GM04504 (cell line): ENCODE data around the gene CFAP53.
A peak's percentile ranks its signal among the peaks of the same experiment; 100 is the strongest.
"Not testable (repeated sequence)": the region's sequence is repeated elsewhere in the genome, so short reads cannot be mapped to it uniquely, and the experiment has no call there.

Source experiments
- DNase-seq: peaks from one replicate; pipeline ENCODE4 v3.0.0-alpha.2; 2012; ENCODE audit warnings: low read depth

CFAP53 gene

DNA sequence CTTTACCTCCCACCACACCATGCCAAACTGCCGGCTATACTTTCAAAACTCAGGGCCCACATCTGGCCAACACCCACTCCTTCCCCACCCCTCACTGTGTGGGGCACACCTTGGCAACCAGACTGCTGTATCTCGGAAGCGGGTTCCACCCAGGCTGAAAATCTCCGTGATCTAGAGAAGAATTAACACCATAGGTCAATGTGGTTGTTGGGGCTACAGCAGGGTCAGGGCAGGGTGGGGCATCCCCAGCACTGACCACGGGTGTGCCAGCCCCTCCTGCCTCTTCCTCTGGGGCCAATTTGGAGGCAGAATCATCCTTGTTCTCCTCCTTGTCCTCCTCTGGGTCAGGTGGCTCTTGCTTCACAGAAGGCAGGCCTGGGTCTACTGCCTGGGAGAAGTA is 6.3 kb upstream of the CFAP53 start:
- no peak for DNase-seq

DNA sequence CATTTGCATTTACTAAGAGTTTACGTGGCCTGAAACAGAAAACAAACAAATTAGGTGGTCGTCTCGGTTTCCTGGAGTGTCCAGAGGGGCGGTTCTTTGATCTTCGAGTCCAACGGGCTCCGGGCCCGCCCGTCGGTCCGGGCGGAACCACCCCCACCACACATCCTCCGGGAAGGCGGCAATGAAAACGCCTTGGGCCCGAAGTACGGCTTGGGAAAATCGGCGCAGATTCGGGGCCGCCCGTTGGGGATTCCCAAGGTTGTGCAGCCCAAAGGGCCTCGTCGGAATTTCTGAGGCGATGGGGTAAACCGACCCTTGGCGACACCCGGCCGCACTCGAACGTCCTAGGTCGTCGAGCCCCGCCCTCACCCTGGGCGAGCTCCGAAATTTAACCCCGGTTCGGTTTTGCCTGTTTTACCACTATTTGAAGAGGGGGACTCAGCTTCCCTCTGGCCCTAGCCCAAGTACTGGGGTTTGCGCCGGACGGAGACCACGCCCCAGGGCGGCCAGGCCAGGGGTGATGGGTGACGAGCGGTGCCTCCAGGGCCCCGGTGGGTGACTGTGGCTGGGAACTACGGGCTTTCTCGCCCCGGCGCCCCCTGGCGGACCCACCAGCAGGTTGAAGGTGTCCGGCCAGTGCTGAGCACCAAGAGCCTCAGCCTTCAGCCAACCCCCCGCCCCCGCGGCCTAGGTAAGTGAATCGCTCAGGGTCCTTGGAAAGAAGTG is 1.9 kb upstream of the CFAP53 start:
- DNase-seq: no peak

DNA sequence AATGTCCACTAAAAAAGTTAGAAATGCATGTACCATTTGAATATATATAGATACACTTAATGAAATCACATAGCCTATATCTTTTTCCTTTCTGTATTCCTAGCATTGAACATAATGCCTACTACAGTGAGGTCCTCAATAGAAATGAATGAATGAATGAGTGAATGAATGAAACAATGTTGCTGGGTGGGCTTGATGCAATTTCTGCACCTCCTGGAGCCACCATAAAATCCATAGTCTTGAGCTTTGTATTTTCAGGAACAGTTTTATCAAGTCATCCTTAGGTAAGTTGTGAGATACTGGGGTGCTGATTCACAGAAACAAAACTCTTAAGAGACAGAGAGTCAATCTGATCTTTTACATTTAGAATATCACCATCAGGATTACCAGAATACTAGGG is 3.3 kb downstream of the CFAP53 start:
- no peak for DNase-seq

DNA sequence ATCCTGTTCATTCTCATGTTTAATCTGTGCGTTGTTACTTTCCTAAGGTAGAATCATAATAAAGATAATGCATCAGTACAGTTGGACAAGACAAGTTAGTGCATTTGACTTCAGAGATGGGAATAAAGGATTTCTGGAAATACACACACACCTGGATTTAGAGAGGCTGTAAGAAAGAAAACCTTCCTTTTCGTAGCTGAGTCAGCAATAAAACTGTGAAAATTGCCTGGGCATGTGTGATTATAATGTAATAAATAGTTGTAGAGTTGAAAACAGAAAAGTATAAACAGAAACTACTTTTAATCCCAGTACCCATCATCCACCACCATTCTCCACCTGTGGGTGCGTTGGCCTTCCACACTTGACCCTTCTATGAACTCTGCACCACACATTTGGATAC is 15.4 kb downstream of the CFAP53 start:
- DNase-seq: no peak

DNA sequence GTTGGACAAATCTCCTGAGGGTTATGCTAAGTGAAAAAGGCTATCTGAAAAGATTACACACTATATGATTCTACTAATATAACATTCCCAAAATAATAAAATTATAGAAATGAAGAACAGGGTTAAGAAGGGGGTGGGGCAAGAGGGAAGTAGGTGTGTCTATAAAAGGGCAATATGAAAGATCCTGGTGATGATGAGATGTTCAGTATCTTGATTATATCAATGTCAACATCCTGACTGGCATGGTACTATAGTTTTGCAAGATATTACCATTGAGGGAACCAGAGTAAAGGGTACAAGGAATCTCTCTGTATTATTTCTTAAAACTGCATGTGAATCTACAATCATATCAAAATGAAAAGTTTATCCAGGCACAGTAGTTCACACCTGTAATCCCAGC is 16.7 kb downstream of the CFAP53 start:
- DNase-seq: no peak

DNA sequence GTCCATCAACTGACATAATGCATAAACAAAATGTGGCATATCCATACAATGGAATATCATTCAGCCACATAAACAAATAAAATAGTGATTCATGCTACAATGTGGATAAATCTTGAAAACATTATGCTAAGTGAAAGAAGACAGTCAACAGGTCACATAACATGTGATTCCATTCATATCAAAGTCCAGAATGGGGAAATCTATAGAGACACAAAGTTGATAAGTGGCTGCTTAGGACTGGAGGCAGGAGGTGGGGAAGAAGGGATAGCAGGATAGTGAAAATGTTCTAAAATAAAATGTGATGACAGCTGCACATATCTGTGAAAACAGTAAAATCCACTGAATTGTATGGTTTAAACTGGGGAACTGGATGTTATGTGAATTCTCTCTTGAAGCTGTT is 18.7 kb downstream of the CFAP53 start:
- DNase-seq: no peak

DNA sequence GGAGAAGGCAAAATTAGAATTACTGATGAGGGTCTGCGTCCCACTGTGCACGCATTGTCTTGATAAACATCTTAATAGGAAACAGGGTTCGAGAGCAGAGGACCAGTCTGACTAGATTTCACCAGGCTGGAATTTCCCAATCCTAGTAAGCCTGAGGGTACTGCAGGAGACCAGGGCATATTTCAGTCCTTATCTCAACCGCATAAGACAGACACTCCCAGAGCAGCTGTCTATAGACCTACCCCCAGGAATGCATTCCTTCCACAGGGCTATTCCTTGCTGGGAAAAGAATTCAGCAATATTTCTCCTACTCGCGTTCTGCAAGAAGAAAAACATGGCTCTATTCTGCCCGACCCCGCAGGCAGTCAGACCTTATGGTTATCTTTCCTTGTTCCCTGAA is 24.5 kb downstream of the CFAP53 start:
- not testable (repeated sequence) for DNase-seq

DNA sequence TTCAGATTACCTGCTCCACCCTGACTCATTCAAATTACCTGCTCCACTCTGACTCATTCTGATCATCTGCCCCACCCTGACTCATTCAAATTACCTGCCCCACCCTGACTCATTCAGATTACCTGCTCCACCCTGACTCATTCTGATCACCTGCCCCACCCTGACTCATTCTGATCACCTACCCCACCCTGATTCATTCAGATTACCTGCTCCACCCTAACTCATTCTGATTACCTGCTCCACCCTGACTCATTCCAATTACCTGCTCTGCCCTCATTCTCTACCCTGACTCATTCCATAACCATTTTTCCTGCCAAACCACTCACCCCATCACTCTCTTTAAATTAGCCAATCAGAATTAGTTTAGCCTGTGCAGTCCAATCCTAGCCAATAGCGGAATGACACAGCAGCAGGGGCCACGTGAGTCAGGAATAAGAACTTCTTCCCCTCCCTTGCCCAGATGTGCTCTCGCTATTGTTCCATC is 26.2 kb downstream of the CFAP53 start:
- no peak for DNase-seq

DNA sequence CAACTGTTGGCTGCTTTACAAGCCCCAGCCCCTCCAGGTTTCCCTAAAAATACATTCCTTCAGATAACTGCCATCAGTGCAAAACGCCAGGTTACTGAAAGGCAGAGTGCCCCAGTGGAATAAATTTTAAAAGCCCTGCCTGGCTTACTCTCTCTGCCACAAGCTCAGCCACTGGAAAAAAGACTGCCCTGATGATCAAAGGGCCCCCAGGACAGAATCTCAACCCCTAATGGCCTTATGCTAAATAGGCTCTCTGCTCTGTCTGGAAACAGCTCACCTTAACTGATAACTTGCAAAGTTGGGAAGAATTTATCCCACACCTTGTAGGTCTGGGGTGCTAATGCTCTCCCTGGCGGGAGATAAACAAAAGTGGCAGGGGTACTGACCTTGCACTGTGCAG is 33.9 kb downstream of the CFAP53 start:
- no peak for DNase-seq

DNA sequence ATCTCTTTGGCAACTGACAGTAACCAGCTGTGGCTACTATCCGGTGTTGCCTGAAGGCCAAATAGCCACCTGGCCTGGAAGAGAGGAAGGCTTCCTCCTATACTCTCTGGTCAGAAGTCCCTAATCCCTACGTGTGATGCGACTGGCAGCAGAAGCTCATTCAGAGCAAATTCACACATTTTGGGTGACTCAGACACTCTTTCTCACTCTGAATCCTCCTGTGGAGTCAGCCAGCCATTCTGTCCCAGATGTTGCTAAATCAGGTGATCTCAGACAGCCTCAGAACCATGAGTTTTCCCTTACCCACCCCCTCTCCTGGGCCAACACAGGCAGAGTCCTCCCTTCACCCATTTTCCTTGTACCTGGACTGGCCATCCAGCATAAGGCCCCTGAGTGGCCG is 34.7 kb downstream of the CFAP53 start:
- DNase-seq: no peak

DNA sequence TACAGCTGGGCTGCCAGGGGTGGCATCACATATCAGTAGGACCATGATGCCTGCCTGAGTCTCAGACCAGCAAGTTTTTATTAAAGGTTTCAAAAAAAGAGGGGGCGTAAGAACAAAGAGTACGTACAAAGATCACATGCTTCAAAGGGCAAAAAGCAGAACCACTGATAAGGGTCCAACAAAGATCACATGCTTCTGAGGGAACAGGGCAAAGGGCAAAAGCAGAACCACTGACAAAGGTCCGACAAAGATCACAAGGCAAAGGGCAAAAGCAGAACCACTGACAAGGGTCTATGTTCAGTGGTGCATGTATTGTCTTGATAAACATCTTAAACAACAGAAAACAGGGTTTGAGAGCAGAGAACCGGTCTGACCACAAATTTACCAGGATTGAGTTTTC is 46.0 kb downstream of the CFAP53 start:
- not testable (repeated sequence) for DNase-seq

DNA sequence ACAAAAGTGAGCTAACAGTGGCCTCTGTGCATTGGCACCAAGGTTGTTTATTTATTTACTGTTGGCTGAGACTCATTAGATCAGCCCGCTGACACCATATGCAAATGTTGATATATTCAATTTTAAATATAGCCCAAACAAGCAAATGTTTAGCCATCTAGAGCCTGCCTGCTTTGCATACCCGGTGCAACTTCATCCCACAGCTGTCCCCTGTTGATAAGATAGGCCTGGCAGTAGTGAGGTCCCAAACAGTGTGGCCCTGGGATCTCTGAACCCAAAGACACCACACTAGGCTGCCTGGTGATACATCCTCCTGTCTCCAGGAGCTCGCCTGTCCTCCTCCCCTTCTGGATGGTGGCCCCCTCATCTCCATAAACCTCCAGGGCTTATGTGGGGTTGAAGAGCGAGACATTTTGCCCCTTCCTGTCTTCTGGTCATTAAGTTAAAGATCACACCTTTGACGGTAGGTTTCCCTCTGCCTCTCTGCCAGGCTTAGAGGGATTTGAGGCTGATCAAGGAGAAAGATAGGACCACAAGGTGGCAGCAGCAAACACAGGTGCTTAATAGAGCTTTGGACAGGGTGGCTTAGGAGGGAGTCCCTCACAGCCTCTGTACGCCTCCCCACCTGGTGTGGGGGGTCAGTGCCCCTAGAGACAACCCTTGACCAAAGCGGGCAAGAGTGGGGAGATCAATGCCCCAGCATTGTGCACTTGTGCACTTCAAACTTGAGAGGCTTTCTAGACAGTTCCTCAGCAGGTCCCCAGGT is 47.7 kb downstream of the CFAP53 start:
- DNase-seq: peak; percentile 3

DNA sequence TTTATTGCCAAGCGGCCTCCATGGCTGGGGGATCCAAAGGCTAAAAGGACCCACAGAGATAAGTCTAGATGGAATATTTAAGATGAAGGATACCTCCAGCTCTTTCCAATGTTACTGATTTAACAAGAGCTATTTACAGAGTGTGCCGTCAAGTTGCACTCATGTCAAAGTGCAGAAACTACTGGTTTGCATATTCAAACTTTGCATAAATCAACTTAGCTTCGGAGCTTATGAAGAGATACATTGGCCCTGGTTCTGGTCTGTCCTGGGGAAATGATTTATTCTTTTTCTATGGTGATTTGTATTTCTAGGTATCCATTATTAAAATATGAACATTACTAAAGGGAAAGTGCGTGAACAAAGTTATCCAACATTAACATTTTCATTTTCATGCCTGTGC is 57.0 kb downstream of the CFAP53 start:
- DNase-seq: no peak

DNA sequence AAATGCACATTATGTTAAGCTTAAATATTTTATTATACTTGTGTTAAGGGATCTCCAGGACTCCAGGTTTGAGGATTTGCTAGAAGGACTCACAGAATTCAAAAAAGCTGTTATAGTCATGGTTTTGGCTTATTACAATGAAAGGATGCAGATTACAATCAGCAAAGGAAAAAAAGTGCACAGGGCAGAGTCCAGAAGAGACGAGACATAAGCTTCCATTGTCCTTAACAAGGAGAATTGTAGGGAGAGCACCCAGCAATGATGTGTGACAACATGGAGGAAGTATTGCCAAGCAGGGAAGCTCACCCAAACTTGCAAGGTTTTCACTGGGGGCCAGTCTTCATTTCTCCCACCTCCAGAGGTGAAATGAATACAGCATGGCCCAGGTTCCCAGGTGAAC is 58.6 kb downstream of the CFAP53 start:
- no peak for DNase-seq

DNA sequence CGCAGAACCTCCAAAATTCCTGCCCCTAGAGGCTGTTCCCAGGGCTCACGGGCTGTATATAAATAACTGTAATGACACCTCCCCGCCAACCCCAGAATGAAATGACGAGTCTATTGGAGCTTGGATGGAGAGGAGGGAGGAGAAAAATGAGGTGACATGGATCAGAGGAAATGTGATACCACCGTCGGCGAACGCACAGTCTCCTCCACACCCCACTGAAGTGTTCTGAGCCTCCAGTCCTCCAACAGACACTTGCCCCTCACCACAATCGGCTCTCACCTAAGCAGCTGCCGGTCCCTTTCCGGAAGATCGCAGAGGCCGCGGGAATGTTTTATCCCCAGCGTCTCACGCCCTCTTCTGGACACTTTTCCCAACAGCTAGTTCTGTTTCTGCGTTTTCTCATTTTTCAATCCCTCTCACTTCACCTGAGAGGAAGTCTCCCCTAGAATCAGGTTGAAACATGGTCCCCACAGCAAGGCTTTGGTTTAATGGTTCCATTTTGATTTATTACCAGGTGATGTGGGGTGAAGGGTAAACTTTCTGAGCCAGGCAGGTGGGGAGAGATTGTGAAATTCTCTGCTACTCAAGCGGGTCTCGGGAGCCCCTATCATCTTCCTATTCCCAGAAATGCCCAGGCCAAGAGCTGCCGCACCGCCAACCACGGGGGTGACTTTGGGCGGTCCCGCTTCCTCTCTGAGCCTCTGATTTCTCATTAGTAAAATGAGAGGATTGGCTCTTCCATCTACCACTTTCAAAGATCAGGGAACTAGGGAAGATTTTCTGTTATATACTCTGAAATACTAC is 62.3 kb downstream of the CFAP53 start:
- peak; percentile 3 for DNase-seq

DNA sequence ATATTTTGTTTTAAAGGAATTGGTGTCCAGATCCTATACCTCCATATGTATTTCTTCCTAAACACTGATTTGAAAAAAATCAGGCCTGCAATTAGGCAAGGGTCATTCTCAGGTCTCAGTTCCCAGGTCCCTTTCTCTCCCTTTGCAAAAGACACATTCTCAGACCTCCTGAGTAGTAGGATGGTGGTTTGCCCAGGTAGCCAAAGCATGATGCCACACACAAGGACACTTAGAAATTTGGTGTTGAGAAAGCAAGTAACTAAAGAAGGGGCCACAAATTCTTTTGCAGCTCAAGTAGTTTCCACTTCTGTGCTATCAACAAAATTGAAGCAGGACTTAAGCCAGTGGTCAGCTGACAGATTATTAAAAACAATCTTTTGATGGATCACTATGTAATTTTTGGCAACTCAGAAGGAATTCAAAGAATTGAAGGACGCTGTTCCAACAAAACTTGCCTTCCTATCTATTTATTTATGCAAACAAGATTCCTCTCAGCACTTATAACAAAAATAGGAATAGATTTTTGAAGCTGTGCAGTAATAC is 64.7 kb downstream of the CFAP53 start:
- no peak for DNase-seq

DNA sequence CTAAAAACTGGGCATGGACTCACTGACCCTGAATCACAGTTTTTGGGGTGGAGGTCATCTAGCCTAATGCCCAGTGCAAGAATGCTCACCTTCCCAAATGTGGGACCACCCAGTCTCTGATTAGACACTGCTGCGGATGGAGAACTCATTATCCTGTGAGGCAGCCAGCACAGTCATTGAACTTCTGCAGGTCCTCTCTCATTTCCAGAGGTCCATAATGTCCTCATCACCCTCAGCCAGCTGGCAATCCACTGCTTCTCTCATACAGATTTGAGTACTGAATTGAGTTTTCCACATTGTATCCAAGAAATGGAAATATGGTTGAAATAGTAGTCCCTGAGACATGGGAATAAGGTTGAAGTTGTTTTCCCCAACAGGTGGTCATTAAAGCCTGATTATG is 66.4 kb downstream of the CFAP53 start:
- DNase-seq: no peak

DNA sequence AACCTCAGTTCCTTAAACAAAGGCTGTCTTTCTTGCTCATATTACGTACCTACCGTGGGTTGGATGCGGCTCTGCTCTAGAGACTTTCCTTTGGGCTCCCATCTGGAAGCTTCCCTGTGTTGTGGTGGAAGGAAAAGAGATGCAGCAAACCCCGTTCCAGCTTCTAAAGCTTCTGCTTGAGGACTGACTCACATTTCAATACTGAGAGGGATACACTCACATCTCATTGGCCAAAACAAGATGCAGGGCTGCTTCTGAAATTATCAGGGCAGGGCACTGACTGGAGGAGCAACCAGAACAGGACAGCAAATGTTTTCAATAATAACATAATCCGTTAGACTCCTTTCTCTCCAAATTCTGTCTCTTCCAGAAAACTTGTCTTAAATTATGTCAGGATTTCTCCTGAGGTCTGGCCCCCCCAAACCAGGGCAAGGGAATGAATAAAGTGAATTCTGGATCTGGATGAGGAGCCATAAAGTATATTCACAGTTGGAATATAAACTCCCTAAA is 66.9 kb downstream of the CFAP53 start:
- no peak for DNase-seq

DNA sequence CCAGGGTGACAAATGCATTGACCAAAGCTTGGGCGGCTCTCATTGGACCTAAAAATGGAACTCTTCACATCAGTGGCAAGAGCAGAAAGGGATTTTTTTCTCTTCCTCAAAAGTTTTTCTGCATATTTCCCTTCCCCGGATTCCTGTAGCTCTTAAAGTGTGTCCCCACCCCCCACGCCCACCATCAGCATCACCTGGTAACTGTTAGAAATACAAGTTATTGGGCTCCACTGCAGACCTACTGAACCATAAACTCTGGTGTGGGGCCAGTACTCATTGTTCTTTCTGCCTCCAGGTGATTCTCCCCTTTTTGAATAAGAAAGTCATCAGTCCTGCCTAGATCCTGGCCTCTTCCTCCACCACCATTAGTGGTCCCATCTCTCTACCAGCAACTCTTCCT is 70.0 kb downstream of the CFAP53 start:
- DNase-seq: no peak

DNA sequence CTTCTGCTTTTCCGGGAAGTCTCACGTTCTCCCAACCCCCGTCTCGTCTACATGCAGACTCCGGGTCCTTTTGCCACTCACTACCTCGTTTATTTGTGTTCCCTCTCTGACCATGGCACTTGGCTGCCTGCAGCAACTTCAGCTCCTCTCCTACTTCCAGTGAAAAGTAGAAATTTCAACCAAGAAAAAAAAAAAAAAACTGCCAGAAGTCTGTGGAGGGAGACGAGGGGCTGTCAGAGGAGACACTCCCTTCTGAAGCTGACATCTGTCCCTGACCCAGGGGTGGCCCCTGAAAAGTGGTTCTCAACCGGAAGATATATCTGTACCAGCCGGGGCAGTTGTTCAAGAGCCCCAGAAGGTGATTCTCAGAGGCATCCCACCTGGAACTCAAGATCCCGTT is 70.6 kb downstream of the CFAP53 start:
- no peak for DNase-seq

DNA sequence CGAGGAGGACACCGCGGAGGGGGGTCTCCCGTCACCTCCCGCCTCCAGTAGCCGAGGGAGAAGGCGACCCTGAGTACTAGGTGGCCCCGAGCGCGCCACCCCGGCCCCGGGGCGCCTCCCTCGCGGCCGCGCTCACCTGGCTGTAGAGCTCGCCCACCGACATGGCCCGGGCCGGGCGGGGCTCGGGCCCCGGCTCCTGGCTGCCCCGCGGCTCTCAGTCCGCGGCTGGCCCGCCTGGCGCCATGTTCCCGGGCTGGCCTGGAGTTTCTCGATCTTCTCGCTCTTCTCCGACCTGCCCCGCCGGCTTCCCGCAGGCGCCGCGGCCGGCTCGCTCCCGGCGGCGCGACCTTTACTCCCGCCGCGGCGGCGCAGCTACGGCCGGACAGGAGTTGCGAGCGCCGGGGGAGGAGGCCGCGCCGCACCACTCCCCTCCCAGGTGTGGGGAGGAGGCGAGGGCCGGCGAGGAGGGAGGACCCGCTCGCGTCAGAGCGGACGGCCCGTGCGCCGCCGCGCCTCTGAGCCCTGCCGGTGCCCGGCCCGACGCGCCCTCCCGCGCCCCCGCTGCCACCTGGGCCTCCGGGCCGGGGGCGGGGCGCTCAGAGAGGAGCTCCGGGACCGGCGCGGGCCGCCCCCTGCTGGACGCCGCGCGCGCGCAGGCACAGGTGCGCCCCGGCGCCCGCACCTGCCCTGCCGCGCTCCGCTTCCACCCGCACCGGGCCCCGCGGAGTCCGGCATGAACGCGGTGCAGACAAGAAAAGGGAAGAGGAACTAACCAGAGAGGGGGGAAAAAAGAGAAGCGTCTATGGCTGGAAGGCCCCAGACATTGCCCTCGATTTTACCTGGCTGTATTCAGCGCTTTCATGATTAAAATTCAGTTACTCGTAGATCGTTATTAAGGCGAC is 71.4 kb downstream of the CFAP53 start, which contains the start of gene MYO5B:
Gene MYO5B (minus strand): TSS at position 517 of the 902 bp plus-strand sequence. CDS start 354 bp downstream, at position 163.
- no peak for DNase-seq
